GM18505 (cell line): ENCODE results near the gene LHPP.

Source experiments
- ATAC-seq: cut with Tn5 transposase; IDR thresholded peaks from one replicate; pipeline ENCODE4 v1.9.1; 2021; ENCODE audit not compliant: unreplicated experiment
- POLR2A ChIP-seq: IDR thresholded peaks from 4 replicates; pipeline ENCODE4 v1.6.1; 2011; ENCODE audit warnings: borderline replicate concordance; ENCODE audit not compliant: insufficient read depth, insufficient read length; ENCODE audit errors: extremely low read depth

The LHPP gene

DNA sequence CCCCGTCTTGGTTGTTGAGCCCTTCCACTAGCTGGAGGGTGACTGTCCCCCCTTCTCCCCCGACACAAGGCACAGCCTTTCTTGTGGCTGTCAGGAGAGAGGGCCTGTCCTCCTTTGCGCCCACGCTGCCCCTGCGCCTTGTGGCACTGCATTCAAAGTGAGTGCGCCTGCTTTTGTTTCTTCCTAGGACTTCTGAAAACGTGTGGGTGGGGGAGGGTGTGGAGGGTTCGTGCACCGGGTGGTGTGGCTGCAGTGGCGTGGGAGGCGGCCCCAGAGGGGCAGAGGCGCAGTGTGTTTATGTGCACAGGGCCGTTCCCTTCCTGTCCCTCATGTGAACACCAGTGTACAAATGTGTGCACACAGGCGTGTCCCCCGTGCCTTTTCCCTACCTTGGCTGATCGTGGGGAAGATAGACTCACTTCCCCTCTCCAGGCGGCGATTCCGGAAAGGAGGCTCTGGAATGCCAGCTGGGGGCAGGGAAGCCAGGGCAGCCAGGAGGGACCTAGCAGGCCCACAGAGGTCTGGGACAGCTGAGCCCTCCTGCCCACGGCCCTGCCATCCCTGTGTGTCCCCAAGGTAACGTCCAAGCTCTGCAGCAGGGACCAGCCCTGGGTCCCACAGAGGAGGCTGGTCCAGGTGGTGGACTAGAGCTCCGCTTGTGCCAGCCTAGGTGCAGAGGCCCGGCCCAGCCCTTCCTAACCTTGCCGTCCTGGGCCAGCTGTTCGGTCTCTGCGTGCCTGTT, 88.8 kb downstream of the LHPP start:
- no peak for ATAC-seq
- no peak for TF ChIP-seq POLR2A

GRCh38 chr10:124551097-124551496, 89.5 kb downstream of the LHPP start:
- no peak for ATAC-seq
- no peak for TF ChIP-seq POLR2A

GRCh38 chr10:124551755-124552154, 90.1 kb downstream of the LHPP start:
- no peak for TF ChIP-seq POLR2A
- no peak for ATAC-seq

GRCh38 chr10:124552691-124553276, 91.2 kb downstream of the LHPP start:
- ATAC-seq, result no peak
- no peak for TF ChIP-seq POLR2A

GRCh38 chr10:124554085-124554858, 92.6 kb downstream of the LHPP start:
- no peak for TF ChIP-seq POLR2A
- ATAC-seq, result no peak

DNA sequence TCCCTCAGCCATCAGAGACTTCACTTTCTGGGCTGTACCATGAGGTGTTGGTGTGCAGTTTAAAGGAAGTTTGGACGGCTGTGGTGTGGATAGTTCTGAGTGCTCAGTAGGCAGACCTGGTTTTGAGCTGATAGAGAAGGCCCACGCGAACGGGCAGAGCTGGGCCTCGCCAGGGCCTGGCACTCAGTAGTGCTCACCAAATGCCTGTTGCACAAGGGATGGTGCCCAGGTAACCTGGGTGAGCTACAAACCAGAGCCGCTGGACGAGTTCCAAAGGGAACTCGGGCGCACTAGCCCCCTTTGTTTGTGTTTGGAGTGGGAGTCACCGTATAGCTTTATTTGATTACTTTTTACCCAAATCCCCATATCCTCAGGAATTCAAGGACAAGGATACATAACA, 95.5 kb downstream of the LHPP start:
- no peak for TF ChIP-seq POLR2A
- no peak for ATAC-seq

DNA sequence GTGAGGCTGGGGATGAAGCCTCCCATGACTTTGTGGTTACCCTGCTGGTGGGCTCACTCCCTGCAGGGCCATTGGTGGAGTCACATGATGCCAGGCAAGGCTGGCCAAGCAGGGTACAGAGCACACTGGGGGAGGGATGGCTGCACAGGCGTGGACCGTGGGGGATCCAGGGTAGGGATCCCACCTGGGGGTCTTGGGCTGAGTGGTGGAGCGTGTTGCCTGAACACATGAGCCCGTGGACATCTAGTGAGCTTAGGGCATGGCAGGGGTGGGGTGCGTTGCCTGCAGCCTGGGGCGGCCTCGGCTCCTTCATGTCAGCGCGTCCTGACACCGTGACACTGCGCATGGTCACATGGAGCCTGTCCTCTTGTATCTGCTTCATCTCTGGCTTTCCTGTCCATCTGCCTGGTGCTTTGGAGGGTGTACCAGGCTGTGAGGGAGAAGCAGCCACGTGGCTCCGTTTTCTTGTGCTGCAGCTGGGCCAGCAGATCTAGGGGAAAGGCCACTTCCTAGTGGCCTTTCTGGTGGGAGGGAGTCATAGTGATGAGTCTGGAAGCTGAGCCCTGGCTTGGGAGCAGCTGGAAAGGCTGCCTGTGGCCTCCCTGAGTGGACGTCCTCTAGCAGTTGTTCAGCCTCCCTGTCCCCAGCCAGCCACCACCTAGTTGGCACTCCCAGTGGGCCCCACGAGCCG, 96.2 kb downstream of the LHPP start:
- TF ChIP-seq POLR2A, result no peak
- ATAC-seq, result no peak

DNA sequence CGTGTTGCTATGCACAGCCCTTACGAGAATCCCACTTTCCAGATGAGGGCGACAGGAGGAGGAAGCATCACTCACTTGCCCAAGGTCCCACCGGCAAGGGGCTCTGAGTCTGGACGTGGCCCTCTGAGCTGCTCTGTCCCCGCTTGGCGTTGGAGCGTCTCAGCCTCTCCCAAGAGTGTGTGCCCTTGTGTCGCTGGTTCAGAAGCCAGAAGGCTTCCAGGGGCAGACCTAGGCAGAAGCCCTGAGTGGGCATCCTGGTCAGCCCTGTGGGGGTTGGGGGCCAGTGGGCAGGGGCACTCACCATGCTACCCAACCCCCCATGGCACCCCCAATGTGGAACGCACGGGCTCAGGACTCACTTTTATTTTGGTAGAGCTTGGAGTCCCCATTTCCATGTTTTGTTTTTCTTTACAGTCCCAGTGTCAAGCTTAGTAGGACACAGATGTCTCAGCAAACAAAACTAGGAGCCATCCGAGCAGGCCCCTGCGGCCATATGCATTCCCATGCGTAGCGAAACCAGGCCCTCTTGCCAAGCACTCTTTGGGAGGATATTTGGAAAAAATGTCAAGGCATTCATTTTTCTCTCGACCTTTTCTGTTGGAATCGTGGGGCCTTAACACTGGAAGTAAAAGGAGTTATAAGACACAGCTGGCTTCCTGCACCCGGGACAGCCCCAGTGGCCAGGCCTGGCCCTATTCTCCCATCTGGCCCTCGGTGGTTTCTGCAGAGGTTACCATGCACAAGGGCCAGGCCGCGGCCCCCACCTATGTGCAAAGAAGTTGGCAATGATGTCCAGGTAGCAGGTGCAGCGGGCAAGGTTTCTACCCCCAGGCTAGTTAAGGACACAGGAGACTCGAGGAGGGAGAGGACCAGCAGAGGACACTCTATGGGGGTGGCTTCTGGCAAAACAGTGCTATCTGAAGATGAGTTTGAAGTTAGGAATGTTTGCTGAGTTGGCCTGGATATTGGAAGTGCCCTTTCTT, 97.0 kb downstream of the LHPP start:
- no peak for TF ChIP-seq POLR2A
- no peak for ATAC-seq

- ATAC-seq, result no peak
- no peak for TF ChIP-seq POLR2A
Observed at GRCh38 chr10:124559372-124560132, 97.9 kb downstream of the LHPP start.

DNA sequence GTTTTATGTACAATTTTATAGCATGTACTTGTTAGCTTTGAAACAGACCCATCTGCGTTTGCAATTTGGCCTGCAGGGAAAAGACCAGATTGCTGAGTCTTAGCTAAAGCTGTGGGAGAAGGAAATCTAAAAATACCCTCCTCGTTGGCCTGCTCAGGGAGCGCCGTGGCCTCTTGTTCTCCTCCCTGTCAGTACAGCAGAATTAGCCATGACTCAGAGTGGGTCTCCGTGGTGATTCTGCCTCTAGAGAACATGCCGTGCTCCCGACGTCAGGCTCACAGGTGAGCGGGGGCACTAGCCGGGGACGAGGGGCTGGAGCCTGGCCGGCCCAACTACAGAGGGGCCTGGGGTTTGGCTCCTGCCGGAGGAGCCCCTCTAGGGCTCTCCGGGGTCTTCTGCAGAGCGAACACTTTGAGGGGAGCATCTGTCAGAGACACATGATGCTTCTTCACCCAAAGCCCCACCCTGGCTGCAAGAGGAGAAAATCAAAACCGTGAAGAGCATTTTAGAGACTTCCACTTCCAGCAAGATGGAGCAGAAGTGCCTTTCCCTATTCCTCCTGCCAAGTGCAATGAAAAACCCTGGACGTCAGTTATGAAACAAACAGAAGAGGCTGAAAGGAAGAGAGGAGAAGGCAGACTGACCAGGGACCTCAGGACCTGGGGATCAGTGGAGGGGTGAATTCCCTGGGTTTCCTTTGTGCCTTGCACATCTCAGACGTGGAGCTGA, 98.9 kb downstream of the LHPP start:
- ATAC-seq, result no peak
- TF ChIP-seq POLR2A, result no peak

DNA sequence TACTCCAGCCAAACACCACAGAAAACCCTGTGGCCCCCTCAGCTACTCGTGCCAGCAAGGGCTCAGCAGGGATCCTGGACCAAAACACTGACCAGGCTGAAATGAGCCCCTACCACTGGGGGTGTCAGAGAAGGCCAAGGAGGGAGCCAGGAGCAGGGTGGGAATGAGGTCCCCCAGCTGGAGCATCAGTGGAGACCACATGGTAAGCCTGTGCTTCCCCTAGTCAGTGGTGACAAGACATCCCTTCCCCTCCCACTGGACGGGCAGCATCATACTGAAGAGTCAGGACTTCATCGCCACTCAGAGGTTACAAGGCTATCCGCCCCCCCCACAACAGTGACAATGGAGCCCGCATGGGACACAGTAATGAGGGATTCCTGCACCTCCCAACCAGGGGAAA, 99.6 kb downstream of the LHPP start:
- TF ChIP-seq POLR2A, result no peak
- ATAC-seq, result no peak
